H1 (cell line): Measurements from ENCODE around the gene ITPRIPL2. TPM values are rescaled to one million over a fixed set of nuclear protein-coding genes. Genes with fewer than 3 reads are reported as not detected.

Experiments
- CHD7 ChIP-seq: fragments of 300-600 bp; sonication (generic); IDR thresholded peaks from 2 replicates; pipeline ENCODE4 v1.7.1; 2012; ENCODE audit warnings: low read length, moderate library complexity, mild to moderate bottlenecking, inconsistent platforms; ENCODE audit not compliant: insufficient replicate concordance
- polyA plus RNA-seq, 7 experiments: library from polyadenylated mRNA; depleted of rRNA in 3 of 7; stranded (reverse) in 5 of 7; unstranded in 2 of 7; fragments of >200 nt in 5 of 7; fragments of 200-250 nt in 2 of 7; gene quantifications; 1 replicate in 5 of 7; 2 replicates in 1 of 7; 4 replicates in 1 of 7; pipeline versions ENCODE4 v1.2.1 to v1.2.3, GENCODE V29; 2011 to 2013; ENCODE audit warnings: missing spikeins in 2 of 7, mixed read lengths in 2 of 7
- total RNA-seq: library from RNA; stranded (reverse); fragmentation: NEBNext Ultra II Directional; extraction: Animal tissue kit (Norgen Biotek cat#: 25700); gene quantifications from 2 replicates; pipeline ENCODE4 v1.2.1, GENCODE V29; 2021

ITPRIPL2 gene
- total and polyA plus RNA-seq, 2 of the 8 experiments (the other 6 are each of a cell fraction or from before 2014, with no cell fraction given): 1.1 to 3.4 TPM

- no peak for TF ChIP-seq CHD7
These were observed 25.8 kb downstream of the ITPRIPL2 start (continued) for GRCh38 chr16:19139436-19140091.
